Mesendoderm (in vitro differentiated cells): ENCODE measurements around the gene SFN. TPM values are rescaled to one million over a fixed set of nuclear protein-coding genes. Genes with fewer than 3 reads are reported as not detected.

Experiments
- DNase-seq: peaks from one replicate; pipeline ENCODE4 v3.0.0; 2013
- H2AK5ac ChIP-seq: 2 replicates; pipeline ENCODE4 v1.6.1; 2013; ENCODE audit warnings: low read length, inconsistent platforms
- H2BK120ac ChIP-seq: 2 replicates; pipeline ENCODE4 v1.6.1; 2013; ENCODE audit warnings: low read depth, mild to moderate bottlenecking, low read length, moderate library complexity, mixed read lengths
- H2BK15ac ChIP-seq: replicated peaks from 2 replicates; pipeline ENCODE4 v1.6.1; 2013; ENCODE audit warnings: low read depth, mild to moderate bottlenecking, moderate library complexity
- H2BK5ac ChIP-seq: 2 replicates; pipeline ENCODE4 v1.6.1; 2013; ENCODE audit warnings: low read length, inconsistent platforms
- H3K18ac ChIP-seq: 2 replicates; pipeline ENCODE4 v1.6.1; 2013; ENCODE audit warnings: mild to moderate bottlenecking, low read length, mixed read lengths
- H3K23ac ChIP-seq: one replicate; pipeline ENCODE4 v1.6.1; 2013; ENCODE audit warnings: low read length
- H3K27ac ChIP-seq: 2 replicates; pipeline ENCODE4 v1.5.1; 2013; ENCODE audit warnings: low read depth, mild to moderate bottlenecking, inconsistent platforms, low read length, moderate library complexity
- H3K27me3 ChIP-seq: 2 replicates; pipeline ENCODE4 v1.6.1; 2013; ENCODE audit warnings: low read length, control low read depth, mild to moderate bottlenecking, inconsistent platforms; ENCODE audit not compliant: insufficient read depth, poor library complexity
- H3K36me3 ChIP-seq: 2 replicates; pipeline ENCODE4 v1.6.1; 2013; ENCODE audit warnings: low read length, inconsistent platforms; ENCODE audit not compliant: control insufficient read depth, insufficient read depth
- H3K4ac ChIP-seq: one replicate; pipeline ENCODE4 v1.6.1; 2013; ENCODE audit warnings: low read depth, mild to moderate bottlenecking, low read length, moderate library complexity
- H3K4me1 ChIP-seq: 2 replicates; pipeline ENCODE4 v1.6.1; 2013; ENCODE audit warnings: low read depth, low read length, inconsistent platforms; ENCODE audit not compliant: control insufficient read depth
- H3K4me2 ChIP-seq: 2 replicates; pipeline ENCODE4 v1.6.1; 2013; ENCODE audit warnings: low read length
- H3K4me3 ChIP-seq: 2 replicates; pipeline ENCODE4 v1.5.1; 2013; ENCODE audit warnings: mild to moderate bottlenecking, low read length
- H3K56ac ChIP-seq: one replicate; pipeline ENCODE4 v1.6.1; 2013; ENCODE audit warnings: low read length
- H3K79me1 ChIP-seq: 2 replicates; pipeline ENCODE4 v1.6.1; 2013; ENCODE audit warnings: low read length, inconsistent platforms
- H3K79me2 ChIP-seq: 2 replicates; pipeline ENCODE4 v1.6.1; 2013; ENCODE audit warnings: mild to moderate bottlenecking, low read length; ENCODE audit not compliant: control insufficient read depth, insufficient read depth
- H3K9ac ChIP-seq: 2 replicates; pipeline ENCODE4 v1.6.1; 2013; ENCODE audit warnings: low read length, inconsistent platforms
- H4K5ac ChIP-seq: one replicate; pipeline ENCODE4 v1.6.1; 2013; ENCODE audit warnings: low read length
- H4K8ac ChIP-seq: one replicate; pipeline ENCODE4 v1.6.1; 2013; ENCODE audit warnings: low read depth, mild to moderate bottlenecking, control low read depth, low read length, moderate library complexity
- WGBS: extraction: QIAGEN DNeasy Blood & Tissue Kit; methylation state at CpG from one replicate; pipeline ENCODE4 v1.1.7; 2013; ENCODE audit warnings: low lambda C conversion rate, missing lambda C conversion rate; ENCODE audit not compliant: insufficient coverage; ENCODE audit errors: extremely low coverage; 5-methylcytosine and 5-hydroxymethylcytosine counted together
- polyA plus RNA-seq, 2 experiments: library from polyadenylated mRNA; stranded (reverse); fragments of 200-250 nt; gene quantifications; one replicate each; pipeline ENCODE4 v1.2.3, GENCODE V29; 2013

SFN gene
- polyA plus RNA-seq (2013, experiment 1 of 2), result 20.2 TPM
- 21.3 TPM for polyA plus RNA-seq (2013, experiment 2 of 2)

- H4K8ac ChIP-seq, result no peak within 1 kb of the TSS
- H3K27ac ChIP-seq, result no peak within 1 kb of the TSS
- no peak within 1 kb of the TSS for H3K23ac ChIP-seq
- H2BK120ac ChIP-seq, result no peak within 1 kb of the TSS
- H2BK15ac ChIP-seq, result no peak within 1 kb of the TSS
- WGBS, result no CpG with 5 or more reads among the region's 37 CpGs
- H3K4me1 ChIP-seq, result no peaks in the 10 kb centered on the region
- H3K4ac ChIP-seq, result no peak within 1 kb of the TSS
- DNase-seq, result peak; percentile 97
- H2BK5ac ChIP-seq, result peak within 1 kb of the TSS; percentile 5
- H2AK5ac ChIP-seq, result peak within 1 kb of the TSS; percentile 45
- H3K36me3 ChIP-seq, result no peaks in the 10 kb centered on the region
- H3K4me2 ChIP-seq, result peak within 1 kb of the TSS; percentile 34
- peak within 1 kb of the TSS; percentile 99 for H3K56ac ChIP-seq
- H4K5ac ChIP-seq, result no peak within 1 kb of the TSS
- H3K18ac ChIP-seq, result no peak within 1 kb of the TSS
- H3K9ac ChIP-seq, result peak within 1 kb of the TSS; percentile 97
- no peaks in the 10 kb centered on the region for H3K27me3 ChIP-seq
- no peak within 1 kb of the TSS for H3K4me3 ChIP-seq
- H3K79me2 ChIP-seq, result no peaks in the 10 kb centered on the region
- H3K79me1 ChIP-seq, result no peaks in the 10 kb centered on the region
These were observed at the start of gene SFN for GRCh38 chr1:26862781-26863684. SFN (plus strand) TSS chr1:26863149; CDS start chr1:26863213, 64 bp downstream.

GRCh38 chr1:26814377-26814776 lies 48.6 kb upstream of the SFN start:
- Histone ChIP-seq H3K4me1 (no peaks in the 10 kb centered on the region), H3K27ac (no peak overlapping the region), H3K79me1 (no peaks in the 10 kb centered on the region), H3K18ac (no peak overlapping the region), H3K4ac (no peak overlapping the region), H3K23ac (no peak overlapping the region), H4K8ac (no peak overlapping the region), H3K4me3 (no peak overlapping the region), H2AK5ac (no peak overlapping the region), H3K79me2 (no peaks in the 10 kb centered on the region), H3K36me3 (no peaks in the 10 kb centered on the region), H3K56ac (no peak overlapping the region), H3K27me3 (no peaks in the 10 kb centered on the region), H2BK120ac (no peak overlapping the region), H3K4me2 (no peak overlapping the region), H2BK15ac (no peak overlapping the region), H3K9ac (no peak overlapping the region), H2BK5ac (no peak overlapping the region), H4K5ac (no peak overlapping the region)
- no CpG with 5 or more reads among the region's 2 CpGs for WGBS
- DNase-seq, result no peak

DNA sequence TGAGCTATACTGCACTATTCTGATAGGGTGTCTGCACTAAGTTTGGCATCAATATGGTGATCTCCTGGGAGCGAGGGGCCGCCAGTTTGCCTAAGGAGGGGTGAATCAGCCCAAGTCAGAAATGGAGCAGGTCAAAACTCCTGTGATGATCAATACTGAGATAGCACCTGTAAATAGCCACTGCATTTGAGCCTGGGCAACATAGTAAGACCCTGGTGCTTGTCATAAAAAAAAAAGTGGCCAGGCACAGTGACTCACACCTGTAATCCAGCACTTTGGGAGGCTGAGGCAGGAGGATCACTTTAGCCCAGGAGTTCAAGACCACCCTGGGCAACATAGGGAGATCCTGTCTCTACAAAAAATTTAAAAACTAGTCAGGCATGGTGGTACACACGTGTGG lies 48.1 kb upstream of the SFN start:
- Histone ChIP-seq H3K9ac (no peak overlapping the region), H3K27me3 (no peaks in the 10 kb centered on the region), H3K79me2 (no peaks in the 10 kb centered on the region), H3K36me3 (no peaks in the 10 kb centered on the region), H3K23ac (no peak overlapping the region), H3K4me2 (no peak overlapping the region), H2AK5ac (no peak overlapping the region), H3K4me1 (no peaks in the 10 kb centered on the region), H3K27ac (no peak overlapping the region), H4K8ac (no peak overlapping the region), H3K4ac (no peak overlapping the region), H3K18ac (no peak overlapping the region), H4K5ac (no peak overlapping the region), H2BK15ac (no peak overlapping the region), H2BK5ac (no peak overlapping the region), H3K4me3 (no peak overlapping the region), H3K56ac (no peak overlapping the region), H2BK120ac (no peak overlapping the region), H3K79me1 (no peaks in the 10 kb centered on the region)
- WGBS, result no CpG with 5 or more reads among the region's 3 CpGs
- DNase-seq, result no peak

GRCh38 chr1:26820784-26821269 lies 42.1 kb upstream of the SFN start:
- H3K23ac ChIP-seq, result no peak overlapping the region
- H3K27ac ChIP-seq, result no peak overlapping the region
- H2BK5ac ChIP-seq, result no peak overlapping the region
- no peak overlapping the region for H2BK120ac ChIP-seq
- no peak overlapping the region for H4K5ac ChIP-seq
- H3K79me2 ChIP-seq, result no peaks in the 10 kb centered on the region
- no peaks in the 10 kb centered on the region for H3K27me3 ChIP-seq
- H3K9ac ChIP-seq, result no peak overlapping the region
- H3K4me2 ChIP-seq, result no peak overlapping the region
- H3K79me1 ChIP-seq, result no peaks in the 10 kb centered on the region
- no peak overlapping the region for H3K4me3 ChIP-seq
- no peak overlapping the region for H3K18ac ChIP-seq
- no peak overlapping the region for H4K8ac ChIP-seq
- no peak overlapping the region for H3K56ac ChIP-seq
- H2AK5ac ChIP-seq, result no peak overlapping the region
- H3K4me1 ChIP-seq, result peaks cover 2% of the 10 kb centered on the region
- no CpG with 5 or more reads among the region's 4 CpGs for WGBS
- H3K36me3 ChIP-seq, result no peaks in the 10 kb centered on the region
- H3K4ac ChIP-seq, result no peak overlapping the region
- no peak overlapping the region for H2BK15ac ChIP-seq
- no peak for DNase-seq

DNA sequence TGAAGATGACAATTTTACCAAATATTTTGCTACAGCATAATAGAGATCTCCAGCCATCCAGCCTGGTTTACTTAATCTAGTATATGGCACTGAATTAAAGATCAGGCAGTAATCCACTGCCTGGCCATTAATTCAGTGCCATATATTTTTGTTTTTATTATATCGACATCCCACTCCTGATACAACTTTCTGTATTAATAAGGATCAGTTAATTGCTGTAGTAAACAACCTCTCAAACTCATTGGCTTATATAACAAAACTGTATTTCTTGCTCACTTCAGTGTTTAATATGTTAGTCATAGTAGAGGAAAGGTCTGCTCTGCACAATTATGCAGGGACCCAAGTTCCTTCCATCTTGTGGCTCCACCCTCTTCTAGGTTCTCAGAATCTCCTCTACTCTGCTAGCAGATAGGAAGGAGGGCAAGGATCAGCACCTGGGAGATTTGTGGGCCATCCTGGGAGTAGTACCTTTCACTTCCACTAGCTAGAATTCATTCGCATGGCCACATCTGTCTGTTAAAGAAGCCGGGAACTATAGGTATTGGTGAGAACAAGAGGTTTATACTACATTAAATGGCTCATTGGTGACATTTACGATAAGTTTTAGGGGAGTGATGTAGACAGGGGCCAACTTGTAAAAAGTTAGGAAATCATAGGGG lies 40.1 kb upstream of the SFN start:
- H2BK120ac ChIP-seq, result no peak overlapping the region
- H2AK5ac ChIP-seq, result no peak overlapping the region
- peaks cover 3% of the 10 kb centered on the region for H3K79me1 ChIP-seq
- no peak overlapping the region for H3K23ac ChIP-seq
- H3K27me3 ChIP-seq, result no peaks in the 10 kb centered on the region
- H3K18ac ChIP-seq, result no peak overlapping the region
- H3K4ac ChIP-seq, result no peak overlapping the region
- H3K27ac ChIP-seq, result no peak overlapping the region
- no peak overlapping the region for H3K4me2 ChIP-seq
- H3K56ac ChIP-seq, result no peak overlapping the region
- no peaks in the 10 kb centered on the region for H3K36me3 ChIP-seq
- H2BK5ac ChIP-seq, result no peak overlapping the region
- no peak overlapping the region for H2BK15ac ChIP-seq
- H3K4me3 ChIP-seq, result no peak overlapping the region
- H3K4me1 ChIP-seq, result peaks cover 2% of the 10 kb centered on the region
- H3K9ac ChIP-seq, result no peak overlapping the region
- H4K8ac ChIP-seq, result no peak overlapping the region
- WGBS, result no CpG with 5 or more reads among the region's 4 CpGs
- DNase-seq, result peak; percentile 47
- H3K79me2 ChIP-seq, result no peaks in the 10 kb centered on the region
- no peak overlapping the region for H4K5ac ChIP-seq
